Urinary bladder (tissue), 4 donors: ENCODE data around the gene DOCK4. TPM values are rescaled to one million over a fixed set of nuclear protein-coding genes. Genes with fewer than 3 reads are reported as not detected.
"Not testable (repeated sequence)": the region's sequence is repeated elsewhere in the genome, so short reads cannot be mapped to it uniquely, and the experiment has no call there.

Source experiments
- DNase-seq: peaks from one replicate; pipeline ENCODE4 v3.0.0-alpha.2; 2015; ENCODE audit errors: extremely low spot score
- H3K27ac ChIP-seq: one replicate; pipeline ENCODE4 v1.5.1; 2013; ENCODE audit warnings: low read depth, mild to moderate bottlenecking, moderate library complexity
- H3K36me3 ChIP-seq: one replicate; pipeline ENCODE4 v1.6.1; 2013; ENCODE audit warnings: mild to moderate bottlenecking, moderate library complexity; ENCODE audit not compliant: insufficient read depth
- H3K4me1 ChIP-seq: one replicate; pipeline ENCODE4 v1.6.1; 2013; ENCODE audit warnings: mild to moderate bottlenecking, moderate library complexity; ENCODE audit not compliant: insufficient read depth
- H3K4me3 ChIP-seq: one replicate; pipeline ENCODE4 v1.5.1; 2013; ENCODE audit warnings: low read depth, low read length
- WGBS: extraction: QIAGEN DNeasy Blood & Tissue Kit; methylation state at CpG from one replicate; pipeline ENCODE4 v1.1.7; 2013; 5-methylcytosine and 5-hydroxymethylcytosine counted together
- polyA plus RNA-seq: library from polyadenylated mRNA; stranded (reverse); fragments of 200-250 nt; gene quantifications from one replicate; pipeline ENCODE4 v1.2.3, GENCODE V29; 2013
- total RNA-seq: library from RNA; depleted of rRNA; stranded (reverse); fragments of >200 nt; gene quantifications from one replicate; pipeline ENCODE4 v1.2.3, GENCODE V29; 2014
- donor health status: healthy with polysubstance abuse.
- donor health status: healthy.

DOCK4 gene
- total and polyA plus RNA-seq, 2 donors = 5.9 to 46.5 TPM

- peak; percentile 52 for DNase-seq
- H3K4me1 ChIP-seq = no peaks in the 10 kb centered on the region
- H3K27ac ChIP-seq = no peak overlapping the region
- 80% methylated on average over 4 of the region's 4 CpGs for WGBS
- no peak overlapping the region for H3K4me3 ChIP-seq
- no peaks in the 10 kb centered on the region for H3K36me3 ChIP-seq
Observed at GRCh38 chr7:112136271-112137008, 69.8 kb downstream of the DOCK4 start.

GRCh38 chr7:112135815-112136214 is 70.4 kb downstream of the DOCK4 start:
- no peak overlapping the region for H3K4me3 ChIP-seq
- H3K27ac ChIP-seq = no peak overlapping the region
- no peaks in the 10 kb centered on the region for H3K4me1 ChIP-seq
- no peaks in the 10 kb centered on the region for H3K36me3 ChIP-seq
- 55% methylated on average over 1 of the region's 1 CpG for WGBS
- DNase-seq = no peak

- no peak overlapping the region for H3K4me3 ChIP-seq
- H3K36me3 ChIP-seq = no peaks in the 10 kb centered on the region
- no peak overlapping the region for H3K27ac ChIP-seq
- WGBS = 87% methylated on average over 3 of the region's 3 CpGs
- no peak for DNase-seq
- no peaks in the 10 kb centered on the region for H3K4me1 ChIP-seq
Observed at GRCh38 chr7:112134039-112134438, 72.2 kb downstream of the DOCK4 start.

GRCh38 chr7:112133328-112133727 is 72.9 kb downstream of the DOCK4 start:
- 98% methylated on average over 7 of the region's 7 CpGs for WGBS
- Histone ChIP-seq H3K4me1 (no peaks in the 10 kb centered on the region), H3K36me3 (no peaks in the 10 kb centered on the region), H3K27ac (no peak overlapping the region), H3K4me3 (no peak overlapping the region)
- no peak for DNase-seq

GRCh38 chr7:112132051-112132694 is 74.0 kb downstream of the DOCK4 start:
- Histone ChIP-seq H3K4me1 (no peaks in the 10 kb centered on the region), H3K36me3 (no peaks in the 10 kb centered on the region), H3K27ac (no peak overlapping the region), H3K4me3 (no peak overlapping the region)
- no peak for DNase-seq
- WGBS = 75% methylated on average over 4 of the region's 4 CpGs

GRCh38 chr7:112130729-112131410 is 75.3 kb downstream of the DOCK4 start:
- no peak overlapping the region for H3K27ac ChIP-seq
- no peaks in the 10 kb centered on the region for H3K4me1 ChIP-seq
- H3K36me3 ChIP-seq = no peaks in the 10 kb centered on the region
- no peak overlapping the region for H3K4me3 ChIP-seq
- DNase-seq = no peak
- WGBS = 79% methylated on average over 10 of the region's 10 CpGs

GRCh38 chr7:112129655-112130323 is 76.4 kb downstream of the DOCK4 start:
- no peak for DNase-seq
- Histone ChIP-seq H3K27ac (no peak overlapping the region), H3K4me1 (no peaks in the 10 kb centered on the region), H3K36me3 (no peaks in the 10 kb centered on the region), H3K4me3 (no peak overlapping the region)
- WGBS = 64% methylated on average over 5 of the region's 5 CpGs

GRCh38 chr7:112128461-112129425 is 77.5 kb downstream of the DOCK4 start:
- H3K4me3 ChIP-seq, H3K36me3 ChIP-seq, DNase-seq, H3K27ac ChIP-seq, H3K4me1 ChIP-seq: not testable (repeated sequence)
- WGBS = 84% methylated on average over 6 of the region's 8 CpGs

GRCh38 chr7:112128041-112128440 is 78.2 kb downstream of the DOCK4 start:
- WGBS = 96% methylated on average over 10 of the region's 13 CpGs
- H3K4me1 ChIP-seq, H3K27ac ChIP-seq, DNase-seq, H3K36me3 ChIP-seq, H3K4me3 ChIP-seq: not testable (repeated sequence)

GRCh38 chr7:112125250-112125649 is 80.9 kb downstream of the DOCK4 start:
- no peaks in the 10 kb centered on the region for H3K36me3 ChIP-seq
- no peaks in the 10 kb centered on the region for H3K4me1 ChIP-seq
- WGBS = 93% methylated on average over 2 of the region's 2 CpGs
- no peak for DNase-seq
- no peak overlapping the region for H3K27ac ChIP-seq
- H3K4me3 ChIP-seq = no peak overlapping the region

GRCh38 chr7:112124061-112124766 is 82.0 kb downstream of the DOCK4 start:
- 94% methylated on average over 9 of the region's 9 CpGs for WGBS

GRCh38 chr7:112122798-112123197 is 83.4 kb downstream of the DOCK4 start:
- WGBS = 95% methylated on average over 2 of the region's 2 CpGs
- no peak overlapping the region for H3K27ac ChIP-seq
- no peak overlapping the region for H3K4me3 ChIP-seq
- no peak for DNase-seq
- H3K4me1 ChIP-seq = no peaks in the 10 kb centered on the region
- no peaks in the 10 kb centered on the region for H3K36me3 ChIP-seq

More at GRCh38 chr7:112124061-112124766, 82.0 kb downstream of the DOCK4 start:
- DNase-seq = no peak
- Histone ChIP-seq H3K4me3 (no peak overlapping the region), H3K4me1 (no peaks in the 10 kb centered on the region), H3K27ac (no peak overlapping the region), H3K36me3 (no peaks in the 10 kb centered on the region)
